B cell (primary cell): Measurements from ENCODE around the gene SLC38A1. TPM values are rescaled to one million over a fixed set of nuclear protein-coding genes. Genes with fewer than 3 reads are reported as not detected.

Experiments
- ATAC-seq: fragments of 200-7000 bp; cut with Tn5 transposase; one replicate; pipeline ENCODE4 v1.10.0; 2021; ENCODE audit warnings: low read depth, mild to moderate bottlenecking, moderate number of reproducible peaks, moderate library complexity
- CTCF ChIA-PET: fragments of 350-600 bp; sonication (Branson Sonifier 250); formaldehyde crosslinking; loops from one replicate; lab custom pipeline; 2021; ENCODE audit warnings: antibody characterized with exemption, inconsistent platforms; lab: Charles Lee
- POLR2A ChIA-PET: fragments of 350-600 bp; sonication (Branson Sonifier 250); formaldehyde crosslinking; loops from one replicate; lab custom pipeline; 2021; ENCODE audit warnings: antibody characterized with exemption; lab: Charles Lee
- DNase-seq: peaks from one replicate; pipeline ENCODE4 v3.0.0; 2013
- H2AFZ ChIP-seq: 2 replicates; pipeline ENCODE4 v1.6.1; 2012; ENCODE audit warnings: mild to moderate bottlenecking, low read depth, low read length; ENCODE audit not compliant: insufficient read depth, poor library complexity, severe bottlenecking
- H3K27ac ChIP-seq, 2 donors: 1 replicate in 1 of 2; 2 replicates in 1 of 2; pipeline ENCODE4 v1.5.1; 2012 to 2013; ENCODE audit warnings: low read length in 2 of 2, mild to moderate bottlenecking in 2 of 2, moderate library complexity in 1 of 2
- H3K27me3 ChIP-seq, 4 experiments: fragments of 200-600 bp in 1 of 4; sonication (generic) in 1 of 4; replicated peaks in 1 of 4; 1 replicate in 2 of 4; 2 replicates in 2 of 4; pipeline versions ENCODE4 v1.6.1 to v1.7.0; 2013 to 2016; ENCODE audit warnings: low read length in 3 of 4, mild to moderate bottlenecking in 2 of 4, mixed read lengths in 1 of 4, moderate library complexity in 1 of 4; ENCODE audit not compliant: insufficient read depth in 4 of 4, control insufficient read depth in 3 of 4; ENCODE audit errors: control extremely low read depth in 1 of 4
- H3K36me3 ChIP-seq, 2 experiments: replicated peaks in 1 of 2; 1 replicate in 1 of 2; 2 replicates in 1 of 2; pipeline versions ENCODE4 v1.6.1 to v1.7.1; 2013; ENCODE audit warnings: low read length in 1 of 2; ENCODE audit not compliant: insufficient read depth in 2 of 2, control insufficient read depth in 1 of 2; ENCODE audit errors: control extremely low read depth in 1 of 2, extremely low read depth in 1 of 2
- H3K4me1 ChIP-seq, 2 donors: fragments of 200-600 bp in 1 of 2; sonication (generic) in 1 of 2; 1 replicate in 1 of 2; 2 replicates in 1 of 2; pipeline versions ENCODE4 v1.5.1 to v1.6.1; 2013 to 2017; ENCODE audit warnings: low read length in 2 of 2; ENCODE audit not compliant: control insufficient read depth in 2 of 2, insufficient read depth in 2 of 2
- H3K4me2 ChIP-seq: replicated peaks from 2 replicates; pipeline ENCODE3; 2012; ENCODE audit warnings: mild to moderate bottlenecking, low read depth, low read length; ENCODE audit not compliant: poor library complexity, severe bottlenecking
- H3K4me3 ChIP-seq, 5 experiments: fragments of 200-600 bp in 1 of 5; sonication (generic) in 1 of 5; 1 replicate in 3 of 5; 2 replicates in 2 of 5; pipeline versions ENCODE4 v1.5.1 to v1.7.0; 2011 to 2016; ENCODE audit warnings: low read length in 4 of 5, mild to moderate bottlenecking in 4 of 5, low read depth in 2 of 5, control low read depth in 1 of 5, moderate library complexity in 1 of 5; ENCODE audit not compliant: insufficient read depth in 1 of 5; ENCODE audit errors: control extremely low read depth in 1 of 5, extremely low read depth in 1 of 5
- H3K79me2 ChIP-seq: fragments of 200-600 bp; sonication (generic); one replicate; pipeline ENCODE4 v1.6.0; 2016; ENCODE audit warnings: low read length; ENCODE audit not compliant: control insufficient read depth, insufficient read depth
- H3K9ac ChIP-seq: fragments of 200-600 bp; sonication (generic); 2 replicates; pipeline ENCODE4 v1.6.1; 2017; ENCODE audit warnings: mild to moderate bottlenecking, low read length, moderate library complexity
- H3K9me3 ChIP-seq, 3 donors: one replicate each; pipeline versions ENCODE4 v1.6.1 to v1.7.1; 2013; ENCODE audit warnings: low read length in 2 of 3; ENCODE audit not compliant: control insufficient read depth in 2 of 3, insufficient read depth in 1 of 3; ENCODE audit errors: control extremely low read depth in 1 of 3
- H4K20me1 ChIP-seq: 2 replicates; pipeline ENCODE4 v1.6.0; 2012; ENCODE audit warnings: mild to moderate bottlenecking, low read length; ENCODE audit not compliant: insufficient read depth, control insufficient read depth, poor library complexity, severe bottlenecking
- H3K27ac Mint-ChIP-seq: one replicate; pipeline ENCODE4 v1.8.0; 2021; ENCODE audit warnings: mixed read lengths
- H3K27me3 Mint-ChIP-seq: one replicate; pipeline ENCODE4 v1.8.0; 2021; ENCODE audit warnings: mixed read lengths
- H3K4me1 Mint-ChIP-seq: one replicate; pipeline ENCODE4 v1.8.0; 2021; ENCODE audit warnings: mixed read lengths
- H3K4me3 Mint-ChIP-seq: one replicate; pipeline ENCODE4 v1.8.0; 2021; ENCODE audit warnings: mixed read lengths
- H3K9me3 Mint-ChIP-seq: one replicate; pipeline ENCODE4 v1.8.0; 2022; ENCODE audit warnings: mixed read lengths; ENCODE audit not compliant: insufficient read depth
- CTCF ChIP-seq: fragments of 200-600 bp; IDR thresholded peaks from one replicate; pipeline ENCODE4 v1.8.0; 2022; ENCODE audit warnings: antibody characterized with exemption, mild to moderate bottlenecking
- EZH2 ChIP-seq: IDR thresholded peaks from 2 replicates; pipeline ENCODE4 v1.6.1; 2012; ENCODE audit warnings: borderline replicate concordance, low read depth, mild to moderate bottlenecking, moderate library complexity, low read length; ENCODE audit not compliant: insufficient read depth, poor library complexity, severe bottlenecking
- WGBS: methylation state at CpG from one replicate; pipeline ENCODE4 v1.1.5; 2013; ENCODE audit warnings: missing lambda C conversion rate; ENCODE audit not compliant: insufficient coverage; 5-methylcytosine and 5-hydroxymethylcytosine counted together
- intact Hi-C: fragments of 100-400 bp; cut with micrococcal nuclease; formaldehyde crosslinking; loops from one replicate; pipeline ENCODE4 v1.10.0; 2022
- polyA plus RNA-seq: library from polyadenylated mRNA; depleted of rRNA; stranded (reverse); fragments of >200 nt; gene quantifications from 2 replicates; pipeline ENCODE4 v1.2.3, GENCODE V29; 2012
- total RNA-seq, 2 donors: library from RNA; stranded (reverse); fragments of 120-200 nt in 1 of 2; gene quantifications; 1 replicate in 1 of 2; 2 replicates in 1 of 2; pipeline versions ENCODE4 v1.2.3 to v1.2.4, GENCODE V29; 2013 to 2022

SLC38A1 gene
- total and polyA plus RNA-seq, 2 donors (not counting 1 experiment from before 2014, with no cell fraction given) = 38.1 to 205 TPM

GRCh38 chr12:46267825-46268582, 839 bp downstream of the SLC38A1 start:
- H3K4me3 ChIP-seq = peak overlapping the region; percentile 70 to 98 (median 96)
- CTCF ChIA-PET = interaction anchor here (1.0 to 3.5 kb wide), 6 partner anchors 34 to 277 kb away, joined by 4 to 28 read pairs (median 10); no protein-coding TSS in a partner anchor
- H3K9me3 ChIP-seq = no peaks in the 10 kb centered on the region
- peaks cover 50% of the 10 kb centered on the region for H4K20me1 ChIP-seq
- H3K4me2 ChIP-seq = peak overlapping the region; percentile 94
- H2AFZ ChIP-seq = peak overlapping the region; percentile 84
- POLR2A ChIA-PET = interaction anchor here (0.7 to 2.8 kb wide), 7 partner anchors 33 to 143 kb away, joined by 3 to 40 read pairs (median 6); no protein-coding TSS in a partner anchor
- DNase-seq (peak; percentile 63), ATAC-seq (no peak)
- H3K4me1 ChIP-seq = peaks cover 47 to 49% of the 10 kb centered on the region in 2 donors
- H3K36me3 ChIP-seq = peaks cover 0 to under 1% of the 10 kb centered on the region in 2 experiments
- H3K27me3 ChIP-seq = no peaks in the 10 kb centered on the region
- H3K9me3 Mint-ChIP-seq = no peaks in the 10 kb centered on the region
- intact Hi-C loops = loop anchor here (1.0 to 5.0 kb wide), 5 partner anchors 49 to 277 kb away; partner anchors contain the start of gene SCAF11
- no peaks in the 10 kb centered on the region for H3K27me3 Mint-ChIP-seq
- no peak overlapping the region for H3K27ac Mint-ChIP-seq
- peaks cover 69% of the 10 kb centered on the region for H3K79me2 ChIP-seq
- H3K9ac ChIP-seq = peak overlapping the region; percentile 97
- H3K4me1 Mint-ChIP-seq = peaks cover 33% of the 10 kb centered on the region
- TF ChIP-seq CTCF = no peak
- no peak for TF ChIP-seq EZH2
- under 1% methylated on average over 45 of the region's 48 CpGs for WGBS
- peak overlapping the region; percentile 91 to 94 for H3K27ac ChIP-seq
- H3K4me3 Mint-ChIP-seq = no peak overlapping the region

- intact Hi-C loops = loop anchor here (1.0 to 5.0 kb wide), 3 partner anchors 49 to 120 kb away; no protein-coding TSS in a partner anchor
- POLR2A ChIA-PET = no interaction called here
- Mint-ChIP-seq H3K27me3 (no peaks in the 10 kb centered on the region), H3K27ac (no peak overlapping the region), H3K4me1 (peaks cover 35% of the 10 kb centered on the region), H3K9me3 (no peaks in the 10 kb centered on the region), H3K4me3 (no peak overlapping the region)
- Histone ChIP-seq H3K4me1 (peaks cover 50 to 53% of the 10 kb centered on the region in 2 donors), H3K79me2 (peaks cover 74% of the 10 kb centered on the region), H3K9me3 (no peaks in the 10 kb centered on the region), H4K20me1 (peaks cover 55% of the 10 kb centered on the region), H3K4me2 (peak overlapping the region; percentile 94), H3K36me3 (peaks cover 0 to 4% of the 10 kb centered on the region in 2 experiments), H3K4me3 (peak overlapping the region; percentile 70 to 98 (median 96)), H2AFZ (peak overlapping the region; percentile 84), H3K27ac (peak overlapping the region; percentile 91 to 94), H3K27me3 (no peaks in the 10 kb centered on the region), H3K9ac (peak overlapping the region; percentile 97)
- ATAC-seq (no peak), DNase-seq (peak; percentile 54)
- no peak for TF ChIP-seq CTCF
- TF ChIP-seq EZH2 = no peak
- 0% methylated on average over 19 of the region's 19 CpGs for WGBS
- CTCF ChIA-PET = no interaction called here
These were observed 1.3 kb downstream of the SLC38A1 start for GRCh38 chr12:46267575-46267824.
